ENCODE measurements around the gene EPHB2. TPM values are rescaled to one million over a fixed set of nuclear protein-coding genes. Genes with fewer than 3 reads are reported as not detected.

The EPHB2 gene
- total RNA-seq, 1 donor from 2014 or later: 22.8 TPM

GRCh38 chr1:22812993-22813790 lies 102.6 kb downstream of the EPHB2 start:
- FAIRE-seq (no peak), DNase-seq (ENCODE audit: low spot score in 2 of 2) (no peak)

GRCh38 chr1:22814176-22815042 lies 103.8 kb downstream of the EPHB2 start:
- DNase-seq (ENCODE audit: low spot score in 2 of 2) (peak in 1 of 2 donors; percentile 78), FAIRE-seq (no peak)

- DNase-seq (ENCODE audit: low spot score in 2 of 2) (no peak), FAIRE-seq (no peak)
Measured at GRCh38 chr1:22815043-22815365, 104.4 kb downstream of the EPHB2 start.

- no peak for FAIRE-seq
Measured at GRCh38 chr1:22815421-22816066, 104.9 kb downstream of the EPHB2 start.

GRCh38 chr1:22816067-22816775 lies 105.6 kb downstream of the EPHB2 start:
- FAIRE-seq (no peak), DNase-seq (ENCODE audit: low spot score in 2 of 2) (no peak)

More at GRCh38 chr1:22815421-22816066, 104.9 kb downstream of the EPHB2 start:
- DNase-seq (ENCODE audit: low spot score in 2 of 2): no peak

GRCh38 chr1:22816803-22817202 lies 106.2 kb downstream of the EPHB2 start:
- FAIRE-seq (no peak), DNase-seq (ENCODE audit: low spot score in 2 of 2) (no peak)

- no peak for FAIRE-seq
Measured at GRCh38 chr1:22817462-22817861, 106.8 kb downstream of the EPHB2 start.

GRCh38 chr1:22818061-22818770 lies 107.6 kb downstream of the EPHB2 start:
- DNase-seq (ENCODE audit: low spot score in 2 of 2) (no peak), FAIRE-seq (no peak)

More at GRCh38 chr1:22817462-22817861, 106.8 kb downstream of the EPHB2 start:
- DNase-seq (ENCODE audit: low spot score in 2 of 2): no peak

- FAIRE-seq: no peak
- no peak for DNase-seq (ENCODE audit: low spot score in 2 of 2)
Measured at GRCh38 chr1:22819361-22819760, 108.7 kb downstream of the EPHB2 start.

- FAIRE-seq (no peak), DNase-seq (ENCODE audit: low spot score in 2 of 2) (no peak)
Measured at GRCh38 chr1:22821027-22821426, 110.4 kb downstream of the EPHB2 start.

GRCh38 chr1:22822371-22822770 lies 111.7 kb downstream of the EPHB2 start:
- no peak for FAIRE-seq

GRCh38 chr1:22824466-22824865 lies 113.8 kb downstream of the EPHB2 start:
- FAIRE-seq (no peak), DNase-seq (ENCODE audit: low spot score in 2 of 2) (no peak)

More at GRCh38 chr1:22822371-22822770, 111.7 kb downstream of the EPHB2 start:
- DNase-seq (ENCODE audit: low spot score in 2 of 2): no peak

- FAIRE-seq: no peak
- DNase-seq (ENCODE audit: low spot score in 2 of 2): no peak
Measured at GRCh38 chr1:22824975-22825374, 114.3 kb downstream of the EPHB2 start.

- FAIRE-seq: no peak
- DNase-seq (ENCODE audit: low spot score in 2 of 2): no peak
Measured at GRCh38 chr1:22825486-22826189, 115.0 kb downstream of the EPHB2 start.

GRCh38 chr1:22826604-22827580 lies 116.3 kb downstream of the EPHB2 start:
- FAIRE-seq: no peak

GRCh38 chr1:22827666-22828483 lies 117.2 kb downstream of the EPHB2 start:
- FAIRE-seq (no peak), DNase-seq (ENCODE audit: low spot score in 2 of 2) (no peak)

More at GRCh38 chr1:22826604-22827580, 116.3 kb downstream of the EPHB2 start:
- no peak for DNase-seq (ENCODE audit: low spot score in 2 of 2)

All from frontal cortex (tissue), 4 donors.